ENCODE results near the gene ARL14.

- no peak for TF ChIP-seq CTCF (IDR thresholded peaks at IDR 0.05)
- no peak for TF ChIP-seq POLR2A (IDR thresholded peaks at IDR 0.05)
Observed at GRCh38 chr3:160725338-160725737, 48.4 kb downstream of the ARL14 start.
